ENCODE measurements around the gene CD40.

The CD40 gene

GRCh38 chr20:46108435-46108841 is 9.7 kb upstream of the CD40 start:
- CTCF ChIA-PET = no interaction called here
- no peak for DNase-seq
- no peaks in the 10 kb centered on the region for H3K36me3 Mint-ChIP-seq
- no peak overlapping the region for H3K4me3 Mint-ChIP-seq
- peaks cover 10% of the 10 kb centered on the region for H3K4me1 Mint-ChIP-seq
- peaks cover 56% of the 10 kb centered on the region for H3K27me3 Mint-ChIP-seq
- H3K9me3 Mint-ChIP-seq = no peaks in the 10 kb centered on the region
- H3K27ac Mint-ChIP-seq = no peak overlapping the region

GRCh38 chr20:46108976-46109375 is 9.1 kb upstream of the CD40 start:
- Mint-ChIP-seq H3K4me1 (peaks cover 10% of the 10 kb centered on the region), H3K27me3 (peaks cover 60% of the 10 kb centered on the region)

DNA sequence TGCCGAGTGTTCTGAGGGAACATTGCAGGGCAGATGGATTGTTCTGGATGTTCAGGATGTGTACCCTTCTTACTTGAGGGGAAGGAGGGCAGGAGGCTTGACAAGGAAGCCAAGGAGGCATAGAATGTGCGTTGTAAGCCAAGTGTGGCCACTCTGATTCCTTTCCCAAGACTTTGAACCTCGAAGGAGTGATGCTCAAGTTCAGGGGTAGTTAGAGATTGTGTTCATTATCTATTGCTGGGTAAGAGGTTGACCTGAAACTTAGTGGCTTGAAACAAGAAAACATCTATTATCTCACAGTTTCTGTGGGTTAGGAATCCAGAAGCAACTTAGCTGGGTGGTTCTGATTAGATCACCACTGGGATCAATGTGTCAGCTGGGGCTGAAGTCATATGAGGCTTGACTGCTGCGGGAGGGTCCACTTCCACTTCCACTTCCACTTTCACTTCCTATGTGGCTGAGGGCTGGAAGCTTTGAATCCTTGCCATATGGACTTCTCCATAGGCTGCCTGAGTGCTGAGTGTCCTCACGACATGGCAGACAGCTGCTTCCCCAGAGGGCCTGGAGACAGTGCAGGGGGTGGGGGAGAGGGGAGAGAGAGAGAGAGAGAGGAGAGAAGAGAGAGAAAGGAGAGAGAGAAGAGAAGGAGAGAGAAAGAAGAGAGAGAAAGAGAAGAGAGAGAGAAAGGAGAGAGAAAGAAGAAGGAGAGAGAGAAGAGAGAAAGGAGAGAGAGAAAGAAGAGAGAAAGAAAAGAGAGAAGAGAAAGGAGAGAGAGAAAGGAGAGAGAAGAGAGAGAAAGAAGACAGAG is 6.9 kb upstream of the CD40 start:
- no peaks in the 10 kb centered on the region for H3K36me3 Mint-ChIP-seq
- H3K9me3 Mint-ChIP-seq = no peaks in the 10 kb centered on the region
- no peak overlapping the region for H3K4me3 Mint-ChIP-seq
- no peak overlapping the region for H3K27ac Mint-ChIP-seq
- CTCF ChIA-PET = no interaction called here
- H3K27me3 Mint-ChIP-seq = peaks cover 64% of the 10 kb centered on the region
- peak; percentile 36 for DNase-seq
- H3K4me1 Mint-ChIP-seq = peaks cover 12% of the 10 kb centered on the region

More at GRCh38 chr20:46108976-46109375, 9.1 kb upstream of the CD40 start:
- H3K36me3 Mint-ChIP-seq = no peaks in the 10 kb centered on the region
- H3K27ac Mint-ChIP-seq = no peak overlapping the region
- CTCF ChIA-PET = no interaction called here
- H3K4me3 Mint-ChIP-seq = no peak overlapping the region
- DNase-seq = no peak
- no peaks in the 10 kb centered on the region for H3K9me3 Mint-ChIP-seq

GRCh38 chr20:46111836-46112212 is 6.3 kb upstream of the CD40 start:
- Mint-ChIP-seq H3K27ac (no peak overlapping the region), H3K36me3 (no peaks in the 10 kb centered on the region), H3K9me3 (no peaks in the 10 kb centered on the region), H3K4me3 (no peak overlapping the region), H3K4me1 (peaks cover 12% of the 10 kb centered on the region), H3K27me3 (peaks cover 70% of the 10 kb centered on the region)
- CTCF ChIA-PET = no interaction called here
- no peak for DNase-seq

- Mint-ChIP-seq H3K27me3 (peaks cover 68% of the 10 kb centered on the region), H3K27ac (no peak overlapping the region), H3K36me3 (no peaks in the 10 kb centered on the region), H3K4me1 (peaks cover 15% of the 10 kb centered on the region), H3K4me3 (no peak overlapping the region), H3K9me3 (no peaks in the 10 kb centered on the region)
- no peak for DNase-seq
- CTCF ChIA-PET = no interaction called here
Observed at GRCh38 chr20:46112430-46113112, 5.5 kb upstream of the CD40 start.

GRCh38 chr20:46113113-46113470 is 5.0 kb upstream of the CD40 start:
- Mint-ChIP-seq H3K4me3 (no peak overlapping the region), H3K4me1 (peaks cover 20% of the 10 kb centered on the region), H3K27me3 (peaks cover 70% of the 10 kb centered on the region), H3K9me3 (no peaks in the 10 kb centered on the region), H3K36me3 (no peaks in the 10 kb centered on the region), H3K27ac (no peak overlapping the region)
- DNase-seq = no peak
- CTCF ChIA-PET = no interaction called here

DNA sequence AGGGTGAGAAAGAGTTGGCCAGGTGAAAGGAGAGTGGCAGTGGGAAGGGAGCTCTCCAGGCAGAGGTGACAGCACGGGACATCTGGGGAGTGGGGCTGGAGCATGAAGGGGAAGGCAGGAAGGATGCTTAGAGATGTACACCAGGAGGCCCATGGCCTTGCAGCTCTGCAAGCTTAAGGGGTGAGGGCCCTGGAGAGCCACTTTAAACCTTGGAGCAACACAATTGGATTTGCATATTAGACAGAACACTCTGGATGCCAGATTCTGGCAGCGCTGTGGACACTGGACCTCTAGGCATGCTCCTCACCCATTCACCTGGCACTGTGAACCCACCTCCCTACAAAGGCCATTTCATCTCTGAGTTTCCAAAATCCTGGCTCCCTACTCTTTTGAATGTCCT is 3.7 kb upstream of the CD40 start:
- H3K9me3 Mint-ChIP-seq = no peaks in the 10 kb centered on the region
- DNase-seq = no peak
- CTCF ChIA-PET = no interaction called here

DNA sequence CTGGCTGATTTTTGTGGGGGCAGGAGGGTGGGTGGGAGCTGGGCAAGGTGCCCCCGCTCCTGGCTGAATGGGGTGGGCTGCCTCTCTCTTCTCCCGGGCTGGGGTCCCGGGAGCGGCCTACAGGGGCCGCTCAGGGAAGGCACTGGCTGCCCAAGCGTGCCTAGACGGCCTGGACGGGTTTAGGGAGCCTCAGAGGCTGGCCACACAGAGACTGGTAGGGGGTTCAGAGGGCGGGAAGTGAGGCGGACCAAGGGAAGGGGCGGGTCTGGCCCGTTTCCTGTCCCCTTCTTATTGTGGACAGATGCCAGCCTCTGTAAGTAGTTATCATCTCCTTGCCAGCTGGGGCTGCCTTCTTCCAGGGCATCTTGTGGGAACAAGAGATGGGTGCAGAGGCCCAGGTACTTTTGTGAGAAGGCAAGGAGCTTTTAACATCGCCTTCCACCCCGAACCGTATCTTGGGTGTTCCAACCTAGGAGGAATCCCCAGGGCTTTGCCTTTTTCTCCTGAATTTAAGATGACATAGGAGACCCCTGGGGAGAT is 437 bp downstream of the CD40 start:
- peak overlapping the region; percentile 79 for H3K4me3 Mint-ChIP-seq
- DNase-seq = peak; percentile 26
- H3K9me3 Mint-ChIP-seq = no peaks in the 10 kb centered on the region
- peaks cover 25% of the 10 kb centered on the region for H3K4me1 Mint-ChIP-seq
- H3K27me3 Mint-ChIP-seq = peaks cover 50% of the 10 kb centered on the region
- CTCF ChIA-PET = no interaction called here
- no peaks in the 10 kb centered on the region for H3K36me3 Mint-ChIP-seq
- no peak overlapping the region for H3K27ac Mint-ChIP-seq

More for the DNA sequence above, 3.7 kb upstream of the CD40 start:
- H3K4me3 Mint-ChIP-seq = no peak overlapping the region
- H3K27ac Mint-ChIP-seq = no peak overlapping the region
- peaks cover 68% of the 10 kb centered on the region for H3K27me3 Mint-ChIP-seq
- no peaks in the 10 kb centered on the region for H3K36me3 Mint-ChIP-seq
- H3K4me1 Mint-ChIP-seq = peaks cover 29% of the 10 kb centered on the region

DNA sequence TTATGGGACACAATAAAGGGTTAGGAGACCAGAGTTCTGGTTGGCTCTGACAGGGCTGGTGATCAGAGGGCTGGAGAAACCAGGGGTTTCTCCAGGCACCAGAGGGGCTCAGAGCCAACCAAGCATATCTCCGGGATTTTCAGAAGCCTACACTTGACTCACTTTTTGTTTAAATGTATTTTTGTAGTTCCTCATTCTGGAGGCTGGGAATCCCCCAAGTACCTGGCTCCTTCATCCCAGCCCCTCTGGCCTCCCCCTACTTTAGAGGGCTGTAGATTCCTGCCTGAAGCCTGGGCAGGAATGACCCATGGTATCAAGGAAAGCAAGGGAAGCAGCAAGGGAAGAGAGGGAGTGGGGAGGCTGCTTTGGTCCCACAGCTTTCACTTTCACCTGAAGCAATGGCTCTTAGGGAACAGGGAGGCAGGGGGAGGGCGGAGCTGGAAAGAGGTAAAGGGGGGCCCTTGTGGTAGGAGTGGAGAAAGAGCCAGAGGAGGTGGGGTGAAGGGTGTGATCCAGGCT is 973 bp downstream of the CD40 start:
- H3K27ac Mint-ChIP-seq = no peak overlapping the region
- H3K27me3 Mint-ChIP-seq = peaks cover 48% of the 10 kb centered on the region
- no peak for DNase-seq
- H3K36me3 Mint-ChIP-seq = no peaks in the 10 kb centered on the region
- CTCF ChIA-PET = interaction anchor here (1.0 to 1.4 kb wide), 2 partner anchors 10 to 12 kb away, joined by 3 to 4 read pairs; no protein-coding TSS in a partner anchor
- H3K4me1 Mint-ChIP-seq = peaks cover 25% of the 10 kb centered on the region
- H3K4me3 Mint-ChIP-seq = peak overlapping the region; percentile 13
- no peaks in the 10 kb centered on the region for H3K9me3 Mint-ChIP-seq

DNA sequence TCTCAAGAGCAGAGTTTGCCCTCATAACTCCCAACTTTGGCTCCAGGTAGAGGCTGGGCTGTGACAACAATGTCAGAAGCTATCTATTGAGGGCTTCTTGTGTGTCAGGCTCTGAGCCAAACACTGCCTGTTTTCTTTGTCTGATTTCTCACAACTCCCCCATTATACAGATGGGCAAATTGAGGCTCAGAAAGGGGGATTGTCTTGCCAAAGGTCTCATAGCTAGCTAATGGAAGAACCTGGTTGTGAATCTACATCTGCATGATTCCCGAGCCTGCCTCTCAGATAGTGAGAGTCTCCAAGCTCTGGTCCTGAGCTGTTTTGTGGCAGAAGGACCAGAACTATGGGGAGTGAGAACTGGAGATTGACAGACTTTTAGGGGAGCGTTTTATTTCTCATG is 1.4 kb downstream of the CD40 start:
- no peak for DNase-seq
- H3K27ac Mint-ChIP-seq = no peak overlapping the region
- H3K4me1 Mint-ChIP-seq = peaks cover 25% of the 10 kb centered on the region
- H3K4me3 Mint-ChIP-seq = no peak overlapping the region
- CTCF ChIA-PET = interaction anchor here (1.0 to 1.4 kb wide), 3 partner anchors 10 to 13 kb away, joined by 3 to 4 read pairs (median 3); no protein-coding TSS in a partner anchor
- peaks cover 43% of the 10 kb centered on the region for H3K27me3 Mint-ChIP-seq
- H3K9me3 Mint-ChIP-seq = no peaks in the 10 kb centered on the region
- no peaks in the 10 kb centered on the region for H3K36me3 Mint-ChIP-seq

GRCh38 chr20:46120136-46120535 is 2.0 kb downstream of the CD40 start:
- no peaks in the 10 kb centered on the region for H3K9me3 Mint-ChIP-seq
- peaks cover 25% of the 10 kb centered on the region for H3K4me1 Mint-ChIP-seq
- no peak for DNase-seq
- H3K27ac Mint-ChIP-seq = no peak overlapping the region
- H3K27me3 Mint-ChIP-seq = peaks cover 40% of the 10 kb centered on the region
- CTCF ChIA-PET = interaction anchor here (1.0 to 1.4 kb wide), 3 partner anchors 9 to 12 kb away, joined by 3 to 4 read pairs (median 3); no protein-coding TSS in a partner anchor
- H3K4me3 Mint-ChIP-seq = no peak overlapping the region
- no peaks in the 10 kb centered on the region for H3K36me3 Mint-ChIP-seq

DNA sequence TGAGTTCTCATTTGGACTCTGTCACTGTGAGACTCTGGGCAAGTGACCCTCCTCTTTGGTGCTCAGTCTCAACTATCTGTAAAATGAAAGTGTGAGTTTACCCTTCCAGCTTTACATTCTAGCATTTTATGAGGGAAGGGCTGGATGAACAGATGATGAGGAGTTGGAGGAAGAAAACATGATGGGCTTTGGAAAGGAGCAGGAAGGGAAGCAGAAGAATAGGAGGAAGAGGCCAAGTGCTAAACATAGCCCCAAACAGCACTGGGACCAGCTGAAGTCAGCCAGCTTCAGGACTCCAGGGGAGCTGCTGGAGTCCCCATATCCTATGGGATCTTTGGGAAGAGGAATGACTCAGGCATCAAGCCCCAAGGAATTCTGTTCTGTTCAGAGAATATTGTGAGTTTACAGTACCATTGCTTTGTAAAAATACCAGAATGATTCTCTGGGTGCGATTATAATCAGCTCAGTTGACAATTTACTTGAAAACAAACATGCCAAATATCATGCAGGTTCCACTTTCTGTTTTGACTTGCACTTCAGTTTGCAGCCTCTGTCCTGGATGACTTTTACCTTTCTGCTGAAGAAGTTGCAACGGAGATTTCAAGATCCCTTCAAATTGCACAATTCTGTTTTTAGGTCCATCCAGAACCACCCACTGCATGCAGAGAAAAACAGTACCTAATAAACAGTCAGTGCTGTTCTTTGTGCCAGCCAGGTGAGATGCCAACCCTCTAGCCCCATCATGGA is 3.2 kb downstream of the CD40 start:
- Mint-ChIP-seq H3K27me3 (peaks cover 28% of the 10 kb centered on the region), H3K4me3 (no peak overlapping the region), H3K27ac (peak overlapping the region; percentile 35), H3K4me1 (peaks cover 23% of the 10 kb centered on the region), H3K9me3 (no peaks in the 10 kb centered on the region), H3K36me3 (no peaks in the 10 kb centered on the region)
- DNase-seq = no peak
- CTCF ChIA-PET = interaction anchor here (1.2 kb wide), 1 partner anchor 108 kb away, joined by 3 read pairs; no protein-coding TSS in a partner anchor

DNA sequence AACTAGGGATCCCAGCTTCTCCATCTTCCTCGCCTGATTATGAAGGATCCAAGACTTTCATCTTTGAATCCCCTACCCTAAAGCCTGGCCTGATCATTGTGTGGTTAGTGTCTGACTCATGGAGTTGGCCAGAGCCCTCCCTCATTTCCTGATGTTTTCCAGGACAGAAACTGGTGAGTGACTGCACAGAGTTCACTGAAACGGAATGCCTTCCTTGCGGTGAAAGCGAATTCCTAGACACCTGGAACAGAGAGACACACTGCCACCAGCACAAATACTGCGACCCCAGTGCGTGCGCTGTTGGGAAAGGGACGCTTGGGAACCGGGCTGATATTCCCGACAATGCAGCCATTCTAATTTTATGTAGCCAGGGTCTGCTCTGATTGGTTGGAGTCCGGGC is 4.0 kb downstream of the CD40 start:
- Mint-ChIP-seq H3K27me3 (peaks cover 23% of the 10 kb centered on the region), H3K4me1 (peaks cover 23% of the 10 kb centered on the region), H3K27ac (no peak overlapping the region), H3K36me3 (no peaks in the 10 kb centered on the region), H3K9me3 (no peaks in the 10 kb centered on the region), H3K4me3 (no peak overlapping the region)
- DNase-seq = no peak
- CTCF ChIA-PET = interaction anchor here (1.2 kb wide), 1 partner anchor 109 kb away, joined by 3 read pairs; no protein-coding TSS in a partner anchor

All from activated naive CD4-positive, alpha-beta T cell treated with anti-CD3 and anti-CD28 coated beads, Interleukin-2, amount 10 ng/mL, durations not matched to agents 7 days and 5 days (primary cell).